Natural killer cell (primary cell): ENCODE measurements around the gene STRN3. TPM values are rescaled to one million over a fixed set of nuclear protein-coding genes. Genes with fewer than 3 reads are reported as not detected.

Experiments
- ATAC-seq, 3 donors: fragments of 150-1000 bp in 2 of 3; fragments of 200-7000 bp in 1 of 3; cut with Tn5 transposase; 1 replicate in 1 of 3; 2 replicates in 2 of 3; pipeline ENCODE4 v1.10.0; 2021; ENCODE audit warnings: mild to moderate bottlenecking in 2 of 3, moderate library complexity in 2 of 3
- DNase-seq, 2 donors: peaks; one replicate each; pipeline versions ENCODE4 v3.0.0 to v3.0.0-alpha.2; 2013 to 2021; ENCODE audit warnings: mixed read lengths in 1 of 2
- H3K27ac ChIP-seq: one replicate; pipeline ENCODE4 v1.5.1; 2013; ENCODE audit warnings: mild to moderate bottlenecking, low read length
- H3K27me3 ChIP-seq: one replicate; pipeline ENCODE4 v1.6.1; 2013; ENCODE audit warnings: low read length; ENCODE audit not compliant: control insufficient read depth, insufficient read depth
- H3K36me3 ChIP-seq: one replicate; pipeline ENCODE4 v1.6.1; 2013; ENCODE audit warnings: low read length; ENCODE audit not compliant: control insufficient read depth, insufficient read depth
- H3K4me1 ChIP-seq: one replicate; pipeline ENCODE4 v1.6.1; 2013; ENCODE audit warnings: low read length; ENCODE audit not compliant: control insufficient read depth, insufficient read depth
- H3K4me3 ChIP-seq: one replicate; pipeline ENCODE4 v1.5.1; 2013; ENCODE audit warnings: low read length
- H3K9me3 ChIP-seq: one replicate; pipeline ENCODE4 v1.6.1; 2013; ENCODE audit warnings: low read length; ENCODE audit not compliant: control insufficient read depth, insufficient read depth
- H3K27ac Mint-ChIP-seq, 2 donors: one replicate each; pipeline ENCODE4 v1.8.0; 2022; ENCODE audit warnings: mild to moderate bottlenecking in 2 of 2, mixed read lengths in 2 of 2, moderate library complexity in 1 of 2
- H3K27me3 Mint-ChIP-seq, 2 donors: one replicate each; pipeline ENCODE4 v1.8.0; 2022; ENCODE audit warnings: low read depth in 2 of 2, mixed read lengths in 2 of 2
- H3K36me3 Mint-ChIP-seq: one replicate; pipeline ENCODE4 v1.8.0; 2022; ENCODE audit warnings: mixed read lengths
- H3K4me1 Mint-ChIP-seq, 2 donors: one replicate each; pipeline ENCODE4 v1.8.0; 2022; ENCODE audit warnings: mixed read lengths in 2 of 2
- H3K4me3 Mint-ChIP-seq: one replicate; pipeline ENCODE4 v1.8.0; 2022; ENCODE audit warnings: mild to moderate bottlenecking, moderate library complexity, mixed read lengths
- H3K9me3 Mint-ChIP-seq, 2 donors: one replicate each; pipeline ENCODE4 v1.8.0; 2022; ENCODE audit warnings: mixed read lengths in 2 of 2
- WGBS: methylation state at CpG from one replicate; pipeline ENCODE4 v1.1.7; 2013; ENCODE audit warnings: missing lambda C conversion rate; ENCODE audit not compliant: insufficient coverage; 5-methylcytosine and 5-hydroxymethylcytosine counted together
- intact Hi-C: fragments of 100-400 bp; cut with micrococcal nuclease; formaldehyde crosslinking; loops from one replicate; pipeline ENCODE4 v1.14.2; 2022
- total RNA-seq, 4 donors: library from RNA; stranded (reverse); fragments of 120-200 nt in 1 of 4; gene quantifications; one replicate each; pipeline versions ENCODE4 v1.2.3 to v1.2.4, GENCODE V29; 2013 to 2022
- TF ChIP-seq, protein P1 (sequence below): fragments of 200-600 bp; IDR thresholded peaks from one replicate; pipeline ENCODE4 v1.8.0; 2022; ENCODE audit warnings: antibody characterized with exemption

STRN3 gene
- total RNA-seq, 3 donors from 2014 or later (not counting 1 experiment from before 2014, with no cell fraction given) = 19.5 to 34.2 (median 31.1) TPM

DNA sequence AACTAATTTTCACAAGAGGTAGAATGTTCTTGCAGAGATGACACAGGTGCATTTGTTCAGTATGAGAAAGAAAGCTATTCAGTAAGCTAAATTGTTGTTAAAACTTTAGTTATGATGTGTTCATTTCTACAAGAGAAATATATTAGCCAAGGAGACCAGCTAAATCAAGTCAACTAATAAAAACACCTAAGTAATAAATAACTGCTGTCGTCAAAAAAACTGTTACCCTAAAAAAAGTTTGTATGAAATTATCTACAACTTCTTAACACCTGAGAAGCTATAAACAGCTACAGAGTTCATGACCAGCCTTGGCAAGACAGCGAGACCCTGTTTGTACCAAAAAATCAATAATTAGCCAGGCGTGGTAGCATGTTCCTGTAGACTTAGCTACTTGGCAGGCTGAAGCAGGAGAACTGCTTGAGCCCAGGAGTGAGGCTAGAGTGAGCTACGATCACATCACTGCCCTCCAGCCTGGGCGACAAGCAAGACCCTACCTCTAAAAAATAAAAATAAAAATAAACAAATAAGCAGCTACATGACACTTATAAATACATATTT is 68.3 kb downstream of the STRN3 start:
- Histone ChIP-seq H3K27me3 (no peaks in the 10 kb centered on the region), H3K27ac (no peak overlapping the region), H3K36me3 (peaks cover 8% of the 10 kb centered on the region), H3K9me3 (no peaks in the 10 kb centered on the region), H3K4me3 (no peak overlapping the region), H3K4me1 (no peaks in the 10 kb centered on the region)
- TF ChIP-seq, protein P1, sequence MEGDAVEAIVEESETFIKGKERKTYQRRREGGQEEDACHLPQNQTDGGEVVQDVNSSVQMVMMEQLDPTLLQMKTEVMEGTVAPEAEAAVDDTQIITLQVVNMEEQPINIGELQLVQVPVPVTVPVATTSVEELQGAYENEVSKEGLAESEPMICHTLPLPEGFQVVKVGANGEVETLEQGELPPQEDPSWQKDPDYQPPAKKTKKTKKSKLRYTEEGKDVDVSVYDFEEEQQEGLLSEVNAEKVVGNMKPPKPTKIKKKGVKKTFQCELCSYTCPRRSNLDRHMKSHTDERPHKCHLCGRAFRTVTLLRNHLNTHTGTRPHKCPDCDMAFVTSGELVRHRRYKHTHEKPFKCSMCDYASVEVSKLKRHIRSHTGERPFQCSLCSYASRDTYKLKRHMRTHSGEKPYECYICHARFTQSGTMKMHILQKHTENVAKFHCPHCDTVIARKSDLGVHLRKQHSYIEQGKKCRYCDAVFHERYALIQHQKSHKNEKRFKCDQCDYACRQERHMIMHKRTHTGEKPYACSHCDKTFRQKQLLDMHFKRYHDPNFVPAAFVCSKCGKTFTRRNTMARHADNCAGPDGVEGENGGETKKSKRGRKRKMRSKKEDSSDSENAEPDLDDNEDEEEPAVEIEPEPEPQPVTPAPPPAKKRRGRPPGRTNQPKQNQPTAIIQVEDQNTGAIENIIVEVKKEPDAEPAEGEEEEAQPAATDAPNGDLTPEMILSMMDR = no peak
- WGBS = 99% methylated on average over 4 of the region's 5 CpGs
- Mint-ChIP-seq H3K36me3 (no peaks in the 10 kb centered on the region), H3K9me3 (no peaks in the 10 kb centered on the region), H3K4me1 (peaks cover 23 to 29% of the 10 kb centered on the region in 2 donors), H3K4me3 (no peak overlapping the region), H3K27me3 (no peaks in the 10 kb centered on the region), H3K27ac (peak overlapping the region in 1 of 2 donors; percentile 4)
- no peak for ATAC-seq
- no peak for DNase-seq
- intact Hi-C loops = no loop called here

DNA sequence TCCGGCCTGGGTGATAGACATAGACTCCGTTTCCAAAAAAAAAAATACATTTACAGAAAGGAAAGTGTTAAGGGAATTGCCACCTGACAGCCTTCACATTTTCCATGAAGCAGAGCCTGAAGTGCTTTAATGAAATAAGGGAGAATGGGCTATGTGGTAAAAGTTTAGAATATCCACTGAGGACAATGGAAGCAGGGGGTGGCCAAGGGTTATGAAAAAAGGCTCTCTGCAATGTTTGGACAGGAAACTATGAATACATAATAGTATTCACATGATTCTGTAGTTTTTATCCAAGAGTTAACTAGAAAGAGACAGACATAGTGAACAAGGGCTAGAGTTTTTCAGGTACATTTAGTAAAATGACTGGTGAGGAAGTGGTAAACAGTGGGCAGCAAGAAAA is 76.5 kb downstream of the STRN3 start:
- TF ChIP-seq, protein P1 = no peak
- Histone ChIP-seq H3K9me3 (no peaks in the 10 kb centered on the region), H3K36me3 (peaks cover 33% of the 10 kb centered on the region), H3K27me3 (no peaks in the 10 kb centered on the region), H3K4me1 (no peaks in the 10 kb centered on the region), H3K4me3 (no peak overlapping the region), H3K27ac (no peak overlapping the region)
- Mint-ChIP-seq H3K4me1 (peaks cover 0 to 14% of the 10 kb centered on the region in 2 donors), H3K9me3 (no peaks in the 10 kb centered on the region), H3K27me3 (no peaks in the 10 kb centered on the region), H3K4me3 (no peak overlapping the region), H3K36me3 (peaks cover 6% of the 10 kb centered on the region), H3K27ac (no peak overlapping the region)
- intact Hi-C loops = no loop called here
- WGBS = 100% methylated on average over 2 of the region's 2 CpGs
- no peak for DNase-seq
- ATAC-seq = no peak

DNA sequence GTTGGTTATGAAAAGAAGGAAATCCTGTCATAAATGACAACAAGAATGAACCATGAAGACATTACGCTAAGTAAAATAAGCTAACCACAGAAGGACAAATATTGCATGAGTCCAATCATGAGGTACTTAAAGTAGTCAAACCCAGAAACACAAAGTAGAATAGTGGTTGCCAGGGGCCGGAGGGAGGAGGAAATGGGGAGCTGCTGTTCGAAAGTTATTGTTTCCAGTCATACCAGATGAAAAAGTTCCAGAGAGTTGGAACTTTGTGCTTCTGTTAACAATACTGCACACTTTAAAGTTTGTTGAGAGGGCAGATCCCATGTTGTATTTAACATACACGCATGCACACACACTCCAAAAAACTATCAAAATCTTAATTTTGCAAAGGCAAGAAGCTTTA is 82.5 kb downstream of the STRN3 start:
- Mint-ChIP-seq H3K4me3 (no peak overlapping the region), H3K27ac (no peak overlapping the region), H3K4me1 (peaks cover 0 to 35% of the 10 kb centered on the region in 2 donors), H3K9me3 (no peaks in the 10 kb centered on the region), H3K27me3 (no peaks in the 10 kb centered on the region), H3K36me3 (peaks cover 6% of the 10 kb centered on the region)
- Histone ChIP-seq H3K27me3 (no peaks in the 10 kb centered on the region), H3K9me3 (no peaks in the 10 kb centered on the region), H3K36me3 (peaks cover 35% of the 10 kb centered on the region), H3K4me3 (no peak overlapping the region), H3K27ac (no peak overlapping the region), H3K4me1 (no peaks in the 10 kb centered on the region)
- WGBS = 92% methylated on average over 3 of the region's 4 CpGs
- TF ChIP-seq, protein P1 = no peak
- DNase-seq (no peak), ATAC-seq (no peak)
- intact Hi-C loops = no loop called here

DNA sequence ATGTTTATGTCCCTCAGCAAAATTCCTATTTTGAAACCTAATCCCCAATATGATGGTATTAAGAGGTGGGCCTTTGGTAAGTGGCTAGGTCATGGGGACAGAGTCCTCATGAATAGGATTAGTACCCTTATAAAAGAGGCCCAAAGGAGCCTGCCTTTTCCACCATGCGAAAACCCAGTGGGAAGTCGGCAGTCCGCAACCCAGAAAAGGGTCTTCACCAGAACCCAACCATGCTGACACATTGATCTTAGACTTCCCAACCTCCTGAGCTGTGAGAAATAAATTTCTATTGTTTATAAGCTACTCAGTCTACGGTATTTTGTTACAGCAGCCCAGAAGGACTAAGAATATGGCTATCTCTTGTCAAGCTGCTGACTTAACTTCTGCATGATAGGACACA is 85.3 kb downstream of the STRN3 start:
- Mint-ChIP-seq H3K4me3 (no peak overlapping the region), H3K4me1 (peaks cover 0 to 21% of the 10 kb centered on the region in 2 donors), H3K9me3 (no peaks in the 10 kb centered on the region), H3K27me3 (no peaks in the 10 kb centered on the region), H3K36me3 (peaks cover 6% of the 10 kb centered on the region), H3K27ac (no peak overlapping the region)
- 100% methylated on average over 2 of the region's 4 CpGs for WGBS
- no peaks in the 10 kb centered on the region for H3K9me3 ChIP-seq
- DNase-seq (no peak), ATAC-seq (no peak)
- no peak overlapping the region for H3K27ac ChIP-seq
- H3K36me3 ChIP-seq = peaks cover 26% of the 10 kb centered on the region
- intact Hi-C loops = no loop called here
- TF ChIP-seq, protein P1 = no peak
- no peaks in the 10 kb centered on the region for H3K4me1 ChIP-seq
- H3K4me3 ChIP-seq = no peak overlapping the region
- H3K27me3 ChIP-seq = no peaks in the 10 kb centered on the region
